ENCODE data around the gene HECW1. TPM values are rescaled to one million over a fixed set of nuclear protein-coding genes. Genes with fewer than 3 reads are reported as not detected.

The HECW1 gene
- total RNA-seq, 1 donor from 2014 or later = 0.46 TPM

GRCh38 chr7:43302773-43303460 is 190.5 kb downstream of the HECW1 start:
- Histone ChIP-seq H3K27me3 (ENCODE audit: control insufficient read depth, insufficient read depth, low read length) (no peaks in the 10 kb centered on the region), H3K36me3 (ENCODE audit: control insufficient read depth, insufficient read depth, low read length) (no peaks in the 10 kb centered on the region), H3K4me3 (ENCODE audit: low read depth, low read length) (no peak overlapping the region)
- TF ChIP-seq CTCF (IDR thresholded peaks at IDR 0.05; ENCODE audit: insufficient read depth, low read length, poor library complexity, severe bottlenecking) = no peak
- no peak for DNase-seq (ENCODE audit: low read depth)

GRCh38 chr7:43303740-43304241 is 191.3 kb downstream of the HECW1 start:
- no peak for TF ChIP-seq CTCF (IDR thresholded peaks at IDR 0.05; ENCODE audit: insufficient read depth, low read length, poor library complexity, severe bottlenecking)
- no peak for DNase-seq (ENCODE audit: low read depth)
- no peaks in the 10 kb centered on the region for H3K27me3 ChIP-seq (ENCODE audit: control insufficient read depth, insufficient read depth, low read length)
- no peak overlapping the region for H3K4me3 ChIP-seq (ENCODE audit: low read depth, low read length)
- H3K36me3 ChIP-seq (ENCODE audit: control insufficient read depth, insufficient read depth, low read length) = no peaks in the 10 kb centered on the region

GRCh38 chr7:43306404-43306803 is 194.0 kb downstream of the HECW1 start:
- Histone ChIP-seq H3K27me3 (ENCODE audit: control insufficient read depth, insufficient read depth, low read length) (no peaks in the 10 kb centered on the region), H3K4me3 (ENCODE audit: low read depth, low read length) (no peak overlapping the region)

GRCh38 chr7:43307522-43307921 is 195.1 kb downstream of the HECW1 start:
- Histone ChIP-seq H3K4me3 (ENCODE audit: low read depth, low read length) (no peak overlapping the region), H3K27me3 (ENCODE audit: control insufficient read depth, insufficient read depth, low read length) (no peaks in the 10 kb centered on the region), H3K36me3 (ENCODE audit: control insufficient read depth, insufficient read depth, low read length) (no peaks in the 10 kb centered on the region)
- TF ChIP-seq CTCF (IDR thresholded peaks at IDR 0.05; ENCODE audit: insufficient read depth, low read length, poor library complexity, severe bottlenecking) = no peak
- no peak for DNase-seq (ENCODE audit: low read depth)

More at GRCh38 chr7:43306404-43306803, 194.0 kb downstream of the HECW1 start:
- no peaks in the 10 kb centered on the region for H3K36me3 ChIP-seq (ENCODE audit: control insufficient read depth, insufficient read depth, low read length)
- DNase-seq (ENCODE audit: low read depth) = no peak
- TF ChIP-seq CTCF (IDR thresholded peaks at IDR 0.05; ENCODE audit: insufficient read depth, low read length, poor library complexity, severe bottlenecking) = no peak

- no peak for TF ChIP-seq CTCF (IDR thresholded peaks at IDR 0.05; ENCODE audit: insufficient read depth, low read length, poor library complexity, severe bottlenecking)
- no peaks in the 10 kb centered on the region for H3K36me3 ChIP-seq (ENCODE audit: control insufficient read depth, insufficient read depth, low read length)
- no peak for DNase-seq (ENCODE audit: low read depth)
- no peaks in the 10 kb centered on the region for H3K27me3 ChIP-seq (ENCODE audit: control insufficient read depth, insufficient read depth, low read length)
- H3K4me3 ChIP-seq (ENCODE audit: low read depth, low read length) = no peak overlapping the region
Observed at GRCh38 chr7:43308913-43309705, 196.7 kb downstream of the HECW1 start.
